Type B pancreatic cell (in vitro differentiated cells): ENCODE measurements around the gene KRTAP9-8. TPM values are rescaled to one million over a fixed set of nuclear protein-coding genes. Genes with fewer than 3 reads are reported as not detected.
"Not testable (repeated sequence)": the region's sequence is repeated elsewhere in the genome, so short reads cannot be mapped to it uniquely, and the experiment has no call there.

Experiments used
- DNase-seq: peaks from one replicate; pipeline ENCODE4 v3.0.0; 2021; ENCODE audit warnings: mixed read lengths; ENCODE audit not compliant: unreplicated experiment; ENCODE audit errors: extremely low spot score
- H3K27ac Mint-ChIP-seq: 2 replicates; pipeline ENCODE4 v1.8.0; 2021; ENCODE audit warnings: mild to moderate bottlenecking, mixed read lengths
- H3K27me3 Mint-ChIP-seq: 2 replicates; pipeline ENCODE4 v1.8.0; 2021; ENCODE audit warnings: mixed read lengths
- H3K36me3 Mint-ChIP-seq: 2 replicates; pipeline ENCODE4 v1.8.0; 2021; ENCODE audit warnings: mixed read lengths
- H3K4me1 Mint-ChIP-seq: one replicate; pipeline ENCODE4 v1.8.0; 2021; ENCODE audit warnings: mixed read lengths; ENCODE audit not compliant: unreplicated experiment
- H3K4me3 Mint-ChIP-seq: 2 replicates; pipeline ENCODE4 v1.8.0; 2021; ENCODE audit warnings: mild to moderate bottlenecking, mixed read lengths
- H3K9me3 Mint-ChIP-seq: 2 replicates; pipeline ENCODE4 v1.8.0; 2021; ENCODE audit warnings: mixed read lengths
- total RNA-seq: library from RNA; stranded (reverse); gene quantifications from 2 replicates; pipeline ENCODE4 v1.2.1, GENCODE V29; 2021; ENCODE audit warnings: low replicate concordance
- TF ChIP-seq, protein P1 (sequence below): fragments of 200-600 bp; sonication (generic); conservative IDR thresholded peaks from 2 replicates; pipeline ENCODE4 v1.5.0; 2021; ENCODE audit warnings: antibody characterized with exemption, mild to moderate bottlenecking

The KRTAP9-8 gene
- total RNA-seq, 1 donor from 2014 or later: not detected

DNA sequence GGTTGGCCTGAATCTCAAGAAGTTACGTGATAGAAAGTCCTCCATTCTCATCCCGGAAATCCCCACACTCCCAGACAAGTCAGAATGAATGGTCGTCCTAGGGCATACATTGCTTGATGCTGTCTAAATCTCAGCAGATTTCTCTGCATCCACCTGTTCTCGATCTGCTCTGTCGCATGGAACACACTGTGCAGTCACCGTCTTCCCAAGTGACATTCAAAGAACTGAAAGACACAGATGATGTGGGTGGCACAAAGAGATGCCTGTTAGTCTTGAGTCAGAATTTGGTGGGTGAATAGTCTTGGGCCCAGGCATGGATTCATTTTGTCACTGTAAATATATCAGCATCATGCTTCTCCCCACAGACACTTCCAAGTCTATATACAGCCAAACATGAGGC lies 6.1 kb upstream of the KRTAP9-8 start:
- TF ChIP-seq, protein P1, sequence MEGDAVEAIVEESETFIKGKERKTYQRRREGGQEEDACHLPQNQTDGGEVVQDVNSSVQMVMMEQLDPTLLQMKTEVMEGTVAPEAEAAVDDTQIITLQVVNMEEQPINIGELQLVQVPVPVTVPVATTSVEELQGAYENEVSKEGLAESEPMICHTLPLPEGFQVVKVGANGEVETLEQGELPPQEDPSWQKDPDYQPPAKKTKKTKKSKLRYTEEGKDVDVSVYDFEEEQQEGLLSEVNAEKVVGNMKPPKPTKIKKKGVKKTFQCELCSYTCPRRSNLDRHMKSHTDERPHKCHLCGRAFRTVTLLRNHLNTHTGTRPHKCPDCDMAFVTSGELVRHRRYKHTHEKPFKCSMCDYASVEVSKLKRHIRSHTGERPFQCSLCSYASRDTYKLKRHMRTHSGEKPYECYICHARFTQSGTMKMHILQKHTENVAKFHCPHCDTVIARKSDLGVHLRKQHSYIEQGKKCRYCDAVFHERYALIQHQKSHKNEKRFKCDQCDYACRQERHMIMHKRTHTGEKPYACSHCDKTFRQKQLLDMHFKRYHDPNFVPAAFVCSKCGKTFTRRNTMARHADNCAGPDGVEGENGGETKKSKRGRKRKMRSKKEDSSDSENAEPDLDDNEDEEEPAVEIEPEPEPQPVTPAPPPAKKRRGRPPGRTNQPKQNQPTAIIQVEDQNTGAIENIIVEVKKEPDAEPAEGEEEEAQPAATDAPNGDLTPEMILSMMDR: no peak
- Mint-ChIP-seq H3K4me3 (no peak overlapping the region), H3K36me3 (no peaks in the 10 kb centered on the region), H3K9me3 (peaks cover 9% of the 10 kb centered on the region), H3K27ac (no peak overlapping the region), H3K4me1 (no peaks in the 10 kb centered on the region), H3K27me3 (peaks cover 32% of the 10 kb centered on the region)
- DNase-seq: no peak

DNA sequence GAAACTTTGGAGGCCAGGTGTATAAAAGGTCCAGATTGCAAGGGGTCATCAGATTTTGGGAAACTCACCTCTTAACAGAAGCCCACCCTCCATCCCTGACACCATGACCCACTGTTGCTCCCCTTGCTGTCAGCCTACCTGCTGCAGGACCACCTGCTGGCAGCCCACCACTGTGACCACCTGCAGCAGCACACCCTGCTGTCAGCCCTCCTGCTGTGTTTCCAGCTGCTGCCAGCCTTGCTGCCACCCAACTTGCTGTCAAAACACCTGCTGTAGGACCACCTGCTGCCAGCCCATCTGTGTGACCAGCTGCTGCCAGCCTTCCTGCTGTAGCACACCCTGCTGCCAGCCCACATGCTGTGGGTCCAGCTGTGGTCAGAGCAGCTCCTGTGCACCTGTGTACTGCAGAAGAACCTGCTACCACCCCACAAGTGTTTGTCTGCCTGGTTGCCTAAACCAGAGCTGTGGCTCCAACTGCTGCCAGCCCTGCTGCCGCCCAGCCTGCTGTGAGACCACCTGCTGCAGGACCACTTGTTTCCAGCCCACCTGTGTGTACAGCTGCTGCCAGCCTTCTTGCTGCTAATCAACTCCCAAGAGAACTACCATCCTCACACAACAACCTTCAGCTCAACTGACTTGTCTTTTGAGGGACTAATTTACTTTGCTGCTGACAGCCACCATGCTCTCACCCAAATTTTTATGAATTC lies 5.2 kb upstream of the KRTAP9-8 start, which contains the start of gene KRTAP9-3:
Gene KRTAP9-3 (plus strand): TSS at position 51 of the 707 bp plus-strand sequence. CDS start 53 bp downstream, at position 104.
- not testable (repeated sequence) for H3K9me3 Mint-ChIP-seq, H3K4me3 Mint-ChIP-seq, H3K36me3 Mint-ChIP-seq, H3K4me1 Mint-ChIP-seq, H3K27ac Mint-ChIP-seq, DNase-seq
- H3K27me3 Mint-ChIP-seq: peaks cover 32% of the 10 kb centered on the region

DNA sequence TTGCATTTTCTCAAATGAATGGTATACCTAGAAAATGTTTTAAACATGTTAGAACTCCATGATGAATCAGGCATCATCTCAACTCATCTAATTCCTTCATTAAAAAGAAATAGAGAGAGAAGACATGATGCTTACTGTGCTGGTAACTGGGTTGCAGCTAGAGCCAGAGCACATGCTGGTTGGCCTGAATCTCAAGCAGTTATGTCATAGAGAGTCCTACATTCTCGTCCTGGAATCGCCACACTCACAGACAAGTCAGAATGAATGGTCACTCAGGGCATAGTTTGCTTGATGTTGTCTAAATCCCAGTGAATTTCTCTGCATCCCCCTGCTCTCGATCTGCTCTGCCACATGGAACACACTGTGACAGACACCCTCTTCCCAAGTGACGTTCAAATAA lies 683 bp upstream of the KRTAP9-8 start:
- H3K27ac Mint-ChIP-seq, H3K4me1 Mint-ChIP-seq, H3K9me3 Mint-ChIP-seq, H3K36me3 Mint-ChIP-seq, H3K4me3 Mint-ChIP-seq, DNase-seq: not testable (repeated sequence)
- peaks cover 22% of the 10 kb centered on the region for H3K27me3 Mint-ChIP-seq

DNA sequence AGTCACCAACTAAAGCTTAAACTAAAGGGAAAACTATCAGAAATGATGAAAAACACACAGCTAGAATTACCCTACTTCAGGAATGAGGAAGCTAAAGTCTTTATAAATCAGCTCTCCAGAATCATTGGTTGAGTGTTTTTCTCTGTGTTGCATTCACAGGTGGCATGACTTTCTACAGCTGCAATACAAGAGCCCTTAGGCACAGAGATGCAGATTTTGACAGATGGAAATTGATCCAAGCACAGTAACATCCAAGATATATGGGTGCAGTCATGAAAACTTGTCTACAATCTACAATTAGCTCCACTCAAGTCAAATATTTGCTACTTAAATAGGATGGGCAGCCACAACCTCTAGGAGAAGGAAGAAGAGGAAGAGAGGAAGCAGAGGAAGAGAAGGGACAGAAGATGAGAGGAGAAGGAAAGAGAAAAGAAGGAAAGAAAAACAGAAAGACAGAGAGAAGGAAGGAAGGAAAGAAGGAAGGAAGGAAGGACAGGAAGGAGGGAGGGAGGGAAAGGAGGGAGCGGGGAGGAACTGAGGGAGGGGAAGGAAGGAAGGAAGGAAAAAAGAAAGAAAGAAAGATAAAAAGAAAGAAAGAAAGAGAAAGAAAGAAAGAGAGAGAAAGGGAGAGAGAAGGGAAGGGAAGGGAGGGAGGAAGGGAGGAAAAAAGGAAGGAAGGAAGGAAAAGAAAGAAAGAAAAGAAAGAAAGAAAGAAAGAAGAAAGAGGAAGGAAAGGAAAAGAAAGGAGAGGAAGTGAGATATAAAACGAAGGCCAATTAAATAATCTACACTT lies 9.4 kb downstream of the KRTAP9-8 start:
- H3K36me3 Mint-ChIP-seq, H3K9me3 Mint-ChIP-seq, H3K4me3 Mint-ChIP-seq, H3K4me1 Mint-ChIP-seq, DNase-seq: not testable (repeated sequence)
- Mint-ChIP-seq H3K27ac (peak overlapping the region; percentile 69), H3K27me3 (peaks cover 28% of the 10 kb centered on the region)

DNA sequence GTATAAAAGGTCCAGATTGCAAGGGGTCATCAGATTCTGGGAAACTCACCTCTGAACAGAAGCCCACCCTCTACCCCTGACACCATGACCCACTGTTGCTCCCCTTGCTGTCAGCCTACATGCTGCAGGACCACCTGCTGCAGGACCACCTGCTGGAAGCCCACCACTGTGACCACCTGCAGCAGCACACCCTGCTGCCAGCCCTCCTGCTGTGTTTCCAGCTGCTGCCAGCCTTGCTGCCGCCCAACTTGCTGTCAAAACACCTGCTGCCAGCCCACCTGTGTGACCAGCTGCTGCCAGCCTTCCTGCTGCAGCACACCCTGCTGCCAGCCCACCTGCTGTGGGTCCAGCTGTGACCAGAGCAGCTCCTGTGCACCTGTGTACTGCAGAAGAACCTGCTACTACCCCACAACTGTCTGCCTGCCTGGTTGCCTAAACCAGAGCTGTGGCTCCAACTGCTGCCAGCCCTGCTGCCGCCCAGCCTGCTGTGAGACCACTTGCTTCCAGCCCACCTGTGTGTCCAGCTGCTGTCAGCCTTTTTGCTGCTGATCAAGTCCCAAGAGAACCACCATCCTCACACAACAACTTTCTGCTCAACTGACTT lies 11.9 kb downstream of the KRTAP9-8 start, which contains the start of gene KRTAP9-4:
Gene KRTAP9-4 (plus strand): TSS at position 51 of the 604 bp plus-strand sequence. CDS start 34 bp downstream, at position 85.
- H3K27ac Mint-ChIP-seq, H3K4me1 Mint-ChIP-seq, H3K9me3 Mint-ChIP-seq: not testable (repeated sequence)

DNA sequence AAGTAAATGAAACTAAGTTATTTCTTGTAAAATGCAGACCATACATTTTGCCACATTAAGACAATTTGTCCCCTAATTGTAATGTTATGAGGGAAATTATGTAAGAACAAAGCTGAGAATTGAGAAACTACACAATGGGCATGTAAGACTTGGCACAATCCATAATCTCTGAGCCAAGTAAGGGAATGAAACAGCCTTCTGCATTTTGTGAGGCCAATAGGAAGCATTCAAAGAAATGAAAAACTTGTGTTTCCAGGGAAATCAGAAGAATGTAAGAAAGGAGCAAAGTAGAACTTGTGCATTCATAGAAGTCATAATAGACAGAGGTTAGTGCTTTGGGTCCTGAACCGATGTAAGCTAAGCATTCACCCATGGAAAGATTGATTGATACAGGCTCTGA lies 13.5 kb downstream of the KRTAP9-8 start:
- Mint-ChIP-seq H3K36me3 (peaks cover 5% of the 10 kb centered on the region), H3K4me1 (no peaks in the 10 kb centered on the region), H3K27me3 (peaks cover 42% of the 10 kb centered on the region), H3K9me3 (peaks cover 5% of the 10 kb centered on the region), H3K27ac (no peak overlapping the region), H3K4me3 (no peak overlapping the region)
- no peak for DNase-seq
- TF ChIP-seq, protein P1: no peak

More for the DNA sequence above, 11.9 kb downstream of the KRTAP9-8 start, which contains the start of gene KRTAP9-4:
- peaks cover 37% of the 10 kb centered on the region for H3K27me3 Mint-ChIP-seq
- not testable (repeated sequence) for H3K36me3 Mint-ChIP-seq, H3K4me3 Mint-ChIP-seq, DNase-seq

DNA sequence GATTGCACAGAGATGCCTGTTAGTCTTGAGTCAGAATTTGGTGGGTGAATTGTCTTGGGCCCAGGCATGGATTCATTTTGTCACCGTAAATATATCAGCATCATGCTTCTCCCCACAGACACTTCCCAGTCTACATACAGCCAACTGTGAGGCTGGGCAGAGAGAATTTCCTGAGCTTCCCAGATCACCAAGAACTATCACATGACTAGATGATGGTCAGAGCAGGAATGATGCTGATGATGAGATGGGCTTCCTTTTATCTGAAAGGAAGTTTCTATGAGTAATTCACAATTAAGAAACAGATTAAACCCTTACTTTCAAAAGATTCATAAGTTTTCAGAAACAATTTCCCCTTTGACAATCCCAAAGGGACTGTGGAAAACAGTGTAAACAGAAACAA lies 17.1 kb downstream of the KRTAP9-8 start:
- no peaks in the 10 kb centered on the region for H3K9me3 Mint-ChIP-seq

DNA sequence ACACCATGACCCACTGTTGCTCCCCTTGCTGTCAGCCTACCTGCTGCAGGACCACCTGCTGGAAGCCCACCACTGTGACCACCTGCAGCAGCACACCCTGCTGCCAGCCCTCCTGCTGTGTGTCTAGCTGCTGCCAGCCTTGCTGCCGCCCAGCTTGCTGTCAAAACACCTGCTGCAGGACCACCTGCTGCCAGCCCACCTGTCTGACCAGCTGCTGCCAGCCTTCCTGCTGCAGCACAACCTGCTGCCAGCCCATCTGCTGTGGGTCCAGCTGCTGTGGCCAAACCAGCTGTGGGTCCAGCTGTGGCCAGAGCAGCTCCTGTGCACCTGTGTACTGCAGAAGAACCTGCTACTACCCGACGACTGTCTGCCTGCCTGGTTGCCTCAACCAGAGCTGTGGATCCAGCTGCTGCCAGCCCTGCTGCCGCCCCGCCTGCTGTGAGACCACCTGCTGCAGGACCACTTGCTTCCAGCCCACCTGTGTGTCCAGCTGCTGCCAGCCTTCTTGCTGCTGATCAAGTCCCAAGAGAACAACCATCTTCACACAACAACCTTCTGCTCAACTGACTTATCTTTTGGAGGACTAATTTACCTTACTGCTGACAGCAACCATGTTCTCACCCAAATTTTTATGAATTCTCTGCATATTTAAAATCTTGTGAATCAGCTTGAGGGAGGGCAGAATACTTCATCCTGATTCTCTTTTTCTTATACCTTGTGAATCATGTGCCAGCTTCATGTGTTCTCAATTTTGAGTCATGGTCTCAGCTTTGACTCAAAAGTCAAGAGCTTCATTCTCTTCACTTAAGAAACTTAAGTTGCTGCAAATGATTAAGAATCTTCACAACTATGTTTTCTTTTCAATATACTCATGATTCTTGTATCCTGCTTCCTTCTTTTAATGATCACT lies 17.8 kb downstream of the KRTAP9-8 start, which contains the start of gene KRTAP9-9:
Gene KRTAP9-9 (plus strand): TSS at position 4 of the 910 bp plus-strand sequence.
- not testable (repeated sequence) for H3K4me1 Mint-ChIP-seq, H3K36me3 Mint-ChIP-seq, H3K4me3 Mint-ChIP-seq, H3K9me3 Mint-ChIP-seq, DNase-seq, H3K27ac Mint-ChIP-seq
- H3K27me3 Mint-ChIP-seq: peaks cover 32% of the 10 kb centered on the region

More for the DNA sequence above, 17.1 kb downstream of the KRTAP9-8 start:
- TF ChIP-seq, protein P1: no peak
- Mint-ChIP-seq H3K36me3 (no peaks in the 10 kb centered on the region), H3K27me3 (peaks cover 40% of the 10 kb centered on the region), H3K4me3 (no peak overlapping the region), H3K4me1 (no peaks in the 10 kb centered on the region), H3K27ac (no peak overlapping the region)
- no peak for DNase-seq
